Neural progenitor cell (in vitro differentiated cells): ENCODE results near the gene MYL7.

ENCODE experiments used
- CTCF ChIP-seq: fragments of 200-600 bp; sonication (generic); IDR thresholded peaks from 2 replicates; pipeline ENCODE4 v1.5.1; 2017; ENCODE audit warnings: antibody characterized with exemption, mild to moderate bottlenecking
- EZH2 ChIP-seq: fragments of 200-600 bp; sonication (generic); IDR thresholded peaks from 2 replicates; pipeline ENCODE4 v1.6.1; 2017; ENCODE audit warnings: antibody characterized with exemption, mild to moderate bottlenecking, moderate library complexity
- EZH2phosphoT487 ChIP-seq: fragments of 200-600 bp; sonication (generic); IDR thresholded peaks from 2 replicates; pipeline ENCODE4 v1.6.1; 2017; ENCODE audit warnings: antibody characterized with exemption

- TF ChIP-seq CTCF (no peak), EZH2 (no peak), EZH2phosphoT487 (no peak)
Measured at GRCh38 chr7:44188480-44189225, 47.5 kb upstream of the MYL7 start.
